ENCODE results near the gene THSD7A. TPM values are rescaled to one million over a fixed set of nuclear protein-coding genes. Genes with fewer than 3 reads are reported as not detected.

THSD7A gene
- total RNA-seq, 2 donors from 2014 or later, result 1.6 to 6.1 TPM

GRCh38 chr7:11795231-11795630, 36.8 kb downstream of the THSD7A start:
- H3K27ac ChIP-seq, result no peak overlapping the region
- no peak for TF ChIP-seq CTCF (IDR thresholded peaks at IDR 0.05)
- no peaks in the 10 kb centered on the region for H3K36me3 ChIP-seq
- ATAC-seq (ENCODE audit: insufficient number of reproducible peaks, low FRiP score, low read depth), result no peak
- no peaks in the 10 kb centered on the region for H3K4me1 ChIP-seq (ENCODE audit: control insufficient read depth in 1 of 2, low read depth in 2 of 2)
- no peaks in the 10 kb centered on the region for H3K9me3 ChIP-seq
- DNase-seq (ENCODE audit: low spot score), result no peak
- no peak overlapping the region for H3K4me3 ChIP-seq
- H3K27me3 ChIP-seq (replicated peaks; ENCODE audit: insufficient read depth), result no peaks in the 10 kb centered on the region

- ATAC-seq (ENCODE audit: insufficient number of reproducible peaks, low FRiP score, low read depth), result no peak
- H3K4me3 ChIP-seq, result no peak overlapping the region
These were observed 39.8 kb downstream of the THSD7A start for GRCh38 chr7:11792166-11792565.

GRCh38 chr7:11788568-11788967, 43.4 kb downstream of the THSD7A start:
- Histone ChIP-seq H3K27me3 (replicated peaks; ENCODE audit: insufficient read depth) (no peaks in the 10 kb centered on the region), H3K4me3 (no peak overlapping the region), H3K9me3 (no peaks in the 10 kb centered on the region), H3K36me3 (no peaks in the 10 kb centered on the region), H3K4me1 (ENCODE audit: control insufficient read depth in 1 of 2, low read depth in 2 of 2) (no peaks in the 10 kb centered on the region), H3K27ac (no peak overlapping the region)
- no peak for ATAC-seq (ENCODE audit: insufficient number of reproducible peaks, low FRiP score, low read depth)
- no peak for TF ChIP-seq CTCF (IDR thresholded peaks at IDR 0.05)
- DNase-seq (ENCODE audit: low spot score), result no peak

More at GRCh38 chr7:11792166-11792565, 39.8 kb downstream of the THSD7A start:
- no peak for DNase-seq (ENCODE audit: low spot score)
- TF ChIP-seq CTCF (IDR thresholded peaks at IDR 0.05), result no peak
- H3K9me3 ChIP-seq, result no peaks in the 10 kb centered on the region
- H3K4me1 ChIP-seq (ENCODE audit: control insufficient read depth in 1 of 2, low read depth in 2 of 2), result no peaks in the 10 kb centered on the region
- H3K36me3 ChIP-seq, result no peaks in the 10 kb centered on the region
- no peaks in the 10 kb centered on the region for H3K27me3 ChIP-seq (replicated peaks; ENCODE audit: insufficient read depth)
- no peak overlapping the region for H3K27ac ChIP-seq

- no peak for ATAC-seq (ENCODE audit: insufficient number of reproducible peaks, low FRiP score, low read depth)
These were observed 44.5 kb downstream of the THSD7A start for GRCh38 chr7:11787534-11787933.

GRCh38 chr7:11786186-11786585, 45.8 kb downstream of the THSD7A start:
- no peak for TF ChIP-seq CTCF (IDR thresholded peaks at IDR 0.05)
- ATAC-seq (ENCODE audit: insufficient number of reproducible peaks, low FRiP score, low read depth) (no peak), DNase-seq (ENCODE audit: low spot score) (no peak)
- no peaks in the 10 kb centered on the region for H3K4me1 ChIP-seq (ENCODE audit: control insufficient read depth in 1 of 2, low read depth in 2 of 2)
- no peaks in the 10 kb centered on the region for H3K9me3 ChIP-seq
- H3K27me3 ChIP-seq (replicated peaks; ENCODE audit: insufficient read depth), result no peaks in the 10 kb centered on the region
- H3K36me3 ChIP-seq, result no peaks in the 10 kb centered on the region
- H3K27ac ChIP-seq, result no peak overlapping the region
- no peak overlapping the region for H3K4me3 ChIP-seq

More at GRCh38 chr7:11787534-11787933, 44.5 kb downstream of the THSD7A start:
- H3K4me1 ChIP-seq (ENCODE audit: control insufficient read depth in 1 of 2, low read depth in 2 of 2), result no peaks in the 10 kb centered on the region
- H3K27ac ChIP-seq, result no peak overlapping the region
- H3K27me3 ChIP-seq (replicated peaks; ENCODE audit: insufficient read depth), result no peaks in the 10 kb centered on the region
- H3K36me3 ChIP-seq, result no peaks in the 10 kb centered on the region
- TF ChIP-seq CTCF (IDR thresholded peaks at IDR 0.05), result no peak
- H3K4me3 ChIP-seq, result no peak overlapping the region
- no peaks in the 10 kb centered on the region for H3K9me3 ChIP-seq
- no peak for DNase-seq (ENCODE audit: low spot score)

All from thoracic aorta (tissue), 2 donors.